Neural cell (in vitro differentiated cells): ENCODE results near the gene AHNAK. TPM values are rescaled to one million over a fixed set of nuclear protein-coding genes. Genes with fewer than 3 reads are reported as not detected.
"Not testable (repeated sequence)": the region's sequence is repeated elsewhere in the genome, so short reads cannot be mapped to it uniquely, and the experiment has no call there.

Experiments used
- H2AFZ ChIP-seq: fragments of 200-600, 300-800 bp; sonication (generic), shearing (Covaris generic); 2 replicates; pipeline ENCODE4 v1.6.0; 2014; ENCODE audit warnings: low read depth, mild to moderate bottlenecking, antibody characterized with exemption, low read length, moderate library complexity
- H3F3A ChIP-seq: fragments of 200-600 bp; shearing (Covaris generic); 2 replicates; pipeline ENCODE4 v1.6.1; 2016; ENCODE audit warnings: mild to moderate bottlenecking, moderate library complexity, mixed read lengths, antibody characterized with exemption, low read length; ENCODE audit not compliant: insufficient read depth, poor library complexity, severe bottlenecking
- H3K27ac ChIP-seq: fragments of 200-600, 300-800 bp; sonication (generic), shearing (Covaris generic); 2 replicates; pipeline ENCODE4 v1.5.1; 2014; ENCODE audit warnings: mild to moderate bottlenecking, low read length, moderate library complexity
- H3K27me3 ChIP-seq: fragments of 300-800, 200-600 bp; sonication (generic), shearing (Covaris generic); 2 replicates; pipeline ENCODE4 v1.6.0; 2014; ENCODE audit warnings: mild to moderate bottlenecking, low read depth, low read length, moderate library complexity; ENCODE audit not compliant: insufficient read depth
- H3K36me3 ChIP-seq: fragments of 300-800, 200-600 bp; sonication (generic), shearing (Covaris generic); 2 replicates; pipeline ENCODE4 v1.5.1; 2014; ENCODE audit warnings: mild to moderate bottlenecking, antibody characterized with exemption, low read length, moderate library complexity; ENCODE audit not compliant: insufficient read depth
- H3K4me2 ChIP-seq: fragments of 300-800, 200-600 bp; sonication (generic), shearing (Covaris generic); 2 replicates; pipeline ENCODE4 v1.6.0; 2014; ENCODE audit warnings: mild to moderate bottlenecking, low read length
- H3K4me3 ChIP-seq: fragments of 300-800, 200-600 bp; sonication (generic), shearing (Covaris generic); 2 replicates; pipeline ENCODE4 v1.5.1; 2014; ENCODE audit warnings: mild to moderate bottlenecking, low read length, moderate library complexity
- H3K79me2 ChIP-seq: fragments of 200-600 bp; shearing (Covaris generic); replicated peaks from 2 replicates; pipeline ENCODE4 v1.6.0; 2014; ENCODE audit warnings: mild to moderate bottlenecking, low read length, moderate library complexity; ENCODE audit not compliant: insufficient read depth
- H3K9ac ChIP-seq: fragments of 300-800, 200-600 bp; sonication (generic), shearing (Covaris generic); 2 replicates; pipeline ENCODE4 v1.6.1; 2016; ENCODE audit warnings: mild to moderate bottlenecking, low read length, mixed read lengths
- H3K9me2 ChIP-seq: fragments of 200-600 bp; shearing (Covaris generic); 2 replicates; pipeline ENCODE4 v1.6.1; 2016; ENCODE audit warnings: mild to moderate bottlenecking, low read length, mixed read lengths; ENCODE audit not compliant: insufficient read depth
- H3K9me3 ChIP-seq: fragments of 200-600, 300-800 bp; sonication (generic), shearing (Covaris generic); 2 replicates; pipeline ENCODE4 v1.6.1; 2016; ENCODE audit warnings: mild to moderate bottlenecking, mixed run types, low read length, moderate library complexity, mixed read lengths
- H4K20me1 ChIP-seq: fragments of 200-600 bp; shearing (Covaris generic); 2 replicates; pipeline ENCODE4 v1.6.1; 2016; ENCODE audit warnings: mild to moderate bottlenecking, mixed run types; ENCODE audit not compliant: insufficient read depth
- CTCF ChIP-seq: fragments of 450-650 bp; IDR thresholded peaks from 2 replicates; pipeline ENCODE4 v1.5.1; 2014; ENCODE audit warnings: antibody characterized with exemption, mild to moderate bottlenecking, moderate library complexity; ENCODE audit not compliant: poor library complexity, severe bottlenecking
- EP300 ChIP-seq: fragments of 450-650 bp; conservative IDR thresholded peaks from 2 replicates; pipeline ENCODE4 v1.6.1; 2014; ENCODE audit warnings: antibody characterized with exemption, mild to moderate bottlenecking, moderate library complexity; ENCODE audit not compliant: poor library complexity, severe bottlenecking
- MXI1 ChIP-seq: fragments of 450-650 bp; conservative IDR thresholded peaks from 2 replicates; pipeline ENCODE4 v1.6.1; 2014; ENCODE audit warnings: antibody characterized with exemption, mild to moderate bottlenecking; ENCODE audit not compliant: poor library complexity, severe bottlenecking
- POLR2AphosphoS5 ChIP-seq: IDR thresholded peaks from 2 replicates; pipeline ENCODE4 v1.6.1; 2012
- RAD21 ChIP-seq: fragments of 450-650 bp; conservative IDR thresholded peaks from 2 replicates; pipeline ENCODE4 v1.6.1; 2014; ENCODE audit warnings: antibody characterized with exemption, mild to moderate bottlenecking, moderate library complexity
- REST ChIP-seq: IDR thresholded peaks from 2 replicates; pipeline ENCODE4 v1.6.1; 2012; ENCODE audit warnings: borderline replicate concordance
- SMC3 ChIP-seq: fragments of 450-650 bp; conservative IDR thresholded peaks from 2 replicates; pipeline ENCODE4 v1.6.1; 2014; ENCODE audit warnings: antibody characterized with exemption, mild to moderate bottlenecking, moderate library complexity; ENCODE audit not compliant: poor library complexity
- polyA plus RNA-seq: library from polyadenylated mRNA; depleted of rRNA; stranded (reverse); fragments of >200 nt; gene quantifications from 2 replicates; pipeline ENCODE4 v1.2.3, GENCODE V29; 2014

Gene AHNAK
- polyA plus RNA-seq, 1 donor from 2014 or later = 0.11 TPM

GRCh38 chr11:62573006-62573591 is 26.5 kb upstream of the AHNAK start:
- peak overlapping the region; percentile 59 for H2AFZ ChIP-seq
- H3K27me3 ChIP-seq = no peaks in the 10 kb centered on the region
- H3K36me3 ChIP-seq = peaks cover 4% of the 10 kb centered on the region
- H3K27ac ChIP-seq = peak overlapping the region; percentile 79
- H3K9me2 ChIP-seq = no peaks in the 10 kb centered on the region
- peak overlapping the region; percentile 84 for H3K9ac ChIP-seq
- no peaks in the 10 kb centered on the region for H3F3A ChIP-seq
- H3K4me2 ChIP-seq = peak overlapping the region; percentile 69
- H4K20me1 ChIP-seq = no peaks in the 10 kb centered on the region
- H3K9me3 ChIP-seq = no peaks in the 10 kb centered on the region
- peak; percentile 23 for TF ChIP-seq SMC3
- TF ChIP-seq CTCF = no peak
- TF ChIP-seq POLR2AphosphoS5 = no peak
- peak; percentile 23 for TF ChIP-seq RAD21
- no peak for TF ChIP-seq MXI1
- peak overlapping the region; percentile 87 for H3K4me3 ChIP-seq
- peaks cover 33% of the 10 kb centered on the region for H3K79me2 ChIP-seq

- no peak overlapping the region for H2AFZ ChIP-seq
- no peaks in the 10 kb centered on the region for H3K27me3 ChIP-seq
- TF ChIP-seq POLR2AphosphoS5 (no peak), CTCF (no peak), EP300 (no peak), REST (no peak), SMC3 (no peak), MXI1 (no peak)
- peak overlapping the region; percentile 84 for H3K9ac ChIP-seq
- peaks cover 33% of the 10 kb centered on the region for H3K79me2 ChIP-seq
- H3K4me3 ChIP-seq = peak overlapping the region; percentile 87
- H4K20me1 ChIP-seq = no peaks in the 10 kb centered on the region
- no peaks in the 10 kb centered on the region for H3K9me3 ChIP-seq
- no peaks in the 10 kb centered on the region for H3K9me2 ChIP-seq
- peaks cover 4% of the 10 kb centered on the region for H3K36me3 ChIP-seq
- H3K27ac ChIP-seq = peak overlapping the region; percentile 79
- H3F3A ChIP-seq = no peaks in the 10 kb centered on the region
- H3K4me2 ChIP-seq = peak overlapping the region; percentile 69
These were observed 25.8 kb upstream of the AHNAK start for GRCh38 chr11:62572431-62572830.

GRCh38 chr11:62571493-62571892 is 24.9 kb upstream of the AHNAK start:
- Histone ChIP-seq H3K4me3 (peak overlapping the region; percentile 87), H3K79me2 (peaks cover 34% of the 10 kb centered on the region)
- not testable (repeated sequence) for H2AFZ ChIP-seq, H3K4me2 ChIP-seq, H3K9ac ChIP-seq, H4K20me1 ChIP-seq, H3K36me3 ChIP-seq, H3K27me3 ChIP-seq, H3K9me2 ChIP-seq, H3K9me3 ChIP-seq, H3F3A ChIP-seq, H3K27ac ChIP-seq

- H3K4me2 ChIP-seq, H2AFZ ChIP-seq, H3K9me3 ChIP-seq, H3K36me3 ChIP-seq, H3F3A ChIP-seq, H3K9ac ChIP-seq, H3K4me3 ChIP-seq, H3K27ac ChIP-seq, H4K20me1 ChIP-seq, H3K27me3 ChIP-seq, H3K9me2 ChIP-seq: not testable (repeated sequence)
- H3K79me2 ChIP-seq = peaks cover 36% of the 10 kb centered on the region
These were observed 24.3 kb upstream of the AHNAK start for GRCh38 chr11:62570903-62571302.
